H1 (cell line): Measurements from ENCODE around the gene CD53. TPM values are rescaled to one million over a fixed set of nuclear protein-coding genes. Genes with fewer than 3 reads are reported as not detected.

Experiments
- BRCA1 ChIP-seq: IDR thresholded peaks from 2 replicates; pipeline ENCODE4 v1.6.1; 2012; ENCODE audit warnings: low read depth, low read length, improper control_type of control experiment
- CHD2 ChIP-seq: IDR thresholded peaks from 2 replicates; pipeline ENCODE4 v1.6.1; 2012; ENCODE audit warnings: low read length, improper control_type of control experiment
- JUND ChIP-seq: IDR thresholded peaks from 2 replicates; pipeline ENCODE4 v1.6.1; 2011; ENCODE audit warnings: mild to moderate bottlenecking, improper control_type of control experiment, low read length
- POU5F1 ChIP-seq: IDR thresholded peaks from 2 replicates; pipeline ENCODE4 v1.6.1; 2011; ENCODE audit warnings: low read depth, mild to moderate bottlenecking, low read length, moderate library complexity
- SIX5 ChIP-seq: IDR thresholded peaks from 2 replicates; pipeline ENCODE4 v1.6.1; 2011; ENCODE audit warnings: mild to moderate bottlenecking, low read depth, low read length
- SP4 ChIP-seq: IDR thresholded peaks from 2 replicates; pipeline ENCODE4 v1.6.1; 2012; ENCODE audit warnings: low read length, inconsistent platforms
- TAF1 ChIP-seq: IDR thresholded peaks from 2 replicates; pipeline ENCODE4 v1.6.1; 2011; ENCODE audit warnings: mild to moderate bottlenecking, low read depth, low read length
- YY1 ChIP-seq: IDR thresholded peaks from 2 replicates; pipeline ENCODE4 v1.6.1; 2011; ENCODE audit warnings: low read depth, mild to moderate bottlenecking, low read length
- polyA plus RNA-seq, 7 experiments: library from polyadenylated mRNA; depleted of rRNA in 3 of 7; stranded (reverse) in 5 of 7; unstranded in 2 of 7; fragments of >200 nt in 5 of 7; fragments of 200-250 nt in 2 of 7; gene quantifications; 1 replicate in 5 of 7; 2 replicates in 1 of 7; 4 replicates in 1 of 7; pipeline versions ENCODE4 v1.2.1 to v1.2.3, GENCODE V29; 2011 to 2013; ENCODE audit warnings: missing spikeins in 2 of 7, mixed read lengths in 2 of 7
- total RNA-seq: library from RNA; stranded (reverse); fragmentation: NEBNext Ultra II Directional; extraction: Animal tissue kit (Norgen Biotek cat#: 25700); gene quantifications from 2 replicates; pipeline ENCODE4 v1.2.1, GENCODE V29; 2021
- TF ChIP-seq, protein P1 (sequence below): fragments of 300-600 bp; sonication (generic); IDR thresholded peaks from 2 replicates; pipeline ENCODE4 v1.7.1; 2012; ENCODE audit warnings: low read length, moderate library complexity, mild to moderate bottlenecking, inconsistent platforms; ENCODE audit not compliant: insufficient replicate concordance

Gene CD53
- total and polyA plus RNA-seq, 2 of the 8 experiments (the other 6 are each of a cell fraction or from before 2014, with no cell fraction given) = 0.56 to 1.0 TPM

DNA sequence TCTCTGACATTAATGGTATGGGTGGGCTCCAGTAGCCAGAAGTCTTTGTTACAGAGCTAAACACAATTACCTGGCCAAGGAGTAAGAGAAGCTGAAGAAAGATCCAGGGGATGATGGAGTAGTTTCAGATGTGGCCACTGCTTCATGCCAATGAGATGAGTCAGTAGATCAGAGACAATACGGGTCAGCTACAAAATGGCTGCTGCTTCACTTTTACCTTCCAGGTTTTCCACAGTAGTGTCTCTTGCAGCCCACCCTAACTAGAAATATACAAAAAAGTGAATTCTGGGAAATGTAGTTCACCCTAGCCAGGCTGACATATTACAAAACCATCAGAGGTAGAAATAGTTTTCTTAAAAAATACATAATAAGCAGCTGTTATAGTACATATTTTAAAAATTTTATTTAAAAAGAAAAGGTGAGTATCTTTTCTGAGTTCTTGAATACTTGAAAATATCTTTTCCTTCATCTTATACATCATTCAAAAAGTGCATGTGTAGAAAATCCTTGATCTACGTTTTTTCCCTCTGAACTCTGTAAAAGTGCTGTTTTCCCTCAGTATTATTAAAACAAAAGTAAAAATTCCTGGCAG lies 54.6 kb downstream of the CD53 start (continued):
- TF ChIP-seq, protein P1, sequence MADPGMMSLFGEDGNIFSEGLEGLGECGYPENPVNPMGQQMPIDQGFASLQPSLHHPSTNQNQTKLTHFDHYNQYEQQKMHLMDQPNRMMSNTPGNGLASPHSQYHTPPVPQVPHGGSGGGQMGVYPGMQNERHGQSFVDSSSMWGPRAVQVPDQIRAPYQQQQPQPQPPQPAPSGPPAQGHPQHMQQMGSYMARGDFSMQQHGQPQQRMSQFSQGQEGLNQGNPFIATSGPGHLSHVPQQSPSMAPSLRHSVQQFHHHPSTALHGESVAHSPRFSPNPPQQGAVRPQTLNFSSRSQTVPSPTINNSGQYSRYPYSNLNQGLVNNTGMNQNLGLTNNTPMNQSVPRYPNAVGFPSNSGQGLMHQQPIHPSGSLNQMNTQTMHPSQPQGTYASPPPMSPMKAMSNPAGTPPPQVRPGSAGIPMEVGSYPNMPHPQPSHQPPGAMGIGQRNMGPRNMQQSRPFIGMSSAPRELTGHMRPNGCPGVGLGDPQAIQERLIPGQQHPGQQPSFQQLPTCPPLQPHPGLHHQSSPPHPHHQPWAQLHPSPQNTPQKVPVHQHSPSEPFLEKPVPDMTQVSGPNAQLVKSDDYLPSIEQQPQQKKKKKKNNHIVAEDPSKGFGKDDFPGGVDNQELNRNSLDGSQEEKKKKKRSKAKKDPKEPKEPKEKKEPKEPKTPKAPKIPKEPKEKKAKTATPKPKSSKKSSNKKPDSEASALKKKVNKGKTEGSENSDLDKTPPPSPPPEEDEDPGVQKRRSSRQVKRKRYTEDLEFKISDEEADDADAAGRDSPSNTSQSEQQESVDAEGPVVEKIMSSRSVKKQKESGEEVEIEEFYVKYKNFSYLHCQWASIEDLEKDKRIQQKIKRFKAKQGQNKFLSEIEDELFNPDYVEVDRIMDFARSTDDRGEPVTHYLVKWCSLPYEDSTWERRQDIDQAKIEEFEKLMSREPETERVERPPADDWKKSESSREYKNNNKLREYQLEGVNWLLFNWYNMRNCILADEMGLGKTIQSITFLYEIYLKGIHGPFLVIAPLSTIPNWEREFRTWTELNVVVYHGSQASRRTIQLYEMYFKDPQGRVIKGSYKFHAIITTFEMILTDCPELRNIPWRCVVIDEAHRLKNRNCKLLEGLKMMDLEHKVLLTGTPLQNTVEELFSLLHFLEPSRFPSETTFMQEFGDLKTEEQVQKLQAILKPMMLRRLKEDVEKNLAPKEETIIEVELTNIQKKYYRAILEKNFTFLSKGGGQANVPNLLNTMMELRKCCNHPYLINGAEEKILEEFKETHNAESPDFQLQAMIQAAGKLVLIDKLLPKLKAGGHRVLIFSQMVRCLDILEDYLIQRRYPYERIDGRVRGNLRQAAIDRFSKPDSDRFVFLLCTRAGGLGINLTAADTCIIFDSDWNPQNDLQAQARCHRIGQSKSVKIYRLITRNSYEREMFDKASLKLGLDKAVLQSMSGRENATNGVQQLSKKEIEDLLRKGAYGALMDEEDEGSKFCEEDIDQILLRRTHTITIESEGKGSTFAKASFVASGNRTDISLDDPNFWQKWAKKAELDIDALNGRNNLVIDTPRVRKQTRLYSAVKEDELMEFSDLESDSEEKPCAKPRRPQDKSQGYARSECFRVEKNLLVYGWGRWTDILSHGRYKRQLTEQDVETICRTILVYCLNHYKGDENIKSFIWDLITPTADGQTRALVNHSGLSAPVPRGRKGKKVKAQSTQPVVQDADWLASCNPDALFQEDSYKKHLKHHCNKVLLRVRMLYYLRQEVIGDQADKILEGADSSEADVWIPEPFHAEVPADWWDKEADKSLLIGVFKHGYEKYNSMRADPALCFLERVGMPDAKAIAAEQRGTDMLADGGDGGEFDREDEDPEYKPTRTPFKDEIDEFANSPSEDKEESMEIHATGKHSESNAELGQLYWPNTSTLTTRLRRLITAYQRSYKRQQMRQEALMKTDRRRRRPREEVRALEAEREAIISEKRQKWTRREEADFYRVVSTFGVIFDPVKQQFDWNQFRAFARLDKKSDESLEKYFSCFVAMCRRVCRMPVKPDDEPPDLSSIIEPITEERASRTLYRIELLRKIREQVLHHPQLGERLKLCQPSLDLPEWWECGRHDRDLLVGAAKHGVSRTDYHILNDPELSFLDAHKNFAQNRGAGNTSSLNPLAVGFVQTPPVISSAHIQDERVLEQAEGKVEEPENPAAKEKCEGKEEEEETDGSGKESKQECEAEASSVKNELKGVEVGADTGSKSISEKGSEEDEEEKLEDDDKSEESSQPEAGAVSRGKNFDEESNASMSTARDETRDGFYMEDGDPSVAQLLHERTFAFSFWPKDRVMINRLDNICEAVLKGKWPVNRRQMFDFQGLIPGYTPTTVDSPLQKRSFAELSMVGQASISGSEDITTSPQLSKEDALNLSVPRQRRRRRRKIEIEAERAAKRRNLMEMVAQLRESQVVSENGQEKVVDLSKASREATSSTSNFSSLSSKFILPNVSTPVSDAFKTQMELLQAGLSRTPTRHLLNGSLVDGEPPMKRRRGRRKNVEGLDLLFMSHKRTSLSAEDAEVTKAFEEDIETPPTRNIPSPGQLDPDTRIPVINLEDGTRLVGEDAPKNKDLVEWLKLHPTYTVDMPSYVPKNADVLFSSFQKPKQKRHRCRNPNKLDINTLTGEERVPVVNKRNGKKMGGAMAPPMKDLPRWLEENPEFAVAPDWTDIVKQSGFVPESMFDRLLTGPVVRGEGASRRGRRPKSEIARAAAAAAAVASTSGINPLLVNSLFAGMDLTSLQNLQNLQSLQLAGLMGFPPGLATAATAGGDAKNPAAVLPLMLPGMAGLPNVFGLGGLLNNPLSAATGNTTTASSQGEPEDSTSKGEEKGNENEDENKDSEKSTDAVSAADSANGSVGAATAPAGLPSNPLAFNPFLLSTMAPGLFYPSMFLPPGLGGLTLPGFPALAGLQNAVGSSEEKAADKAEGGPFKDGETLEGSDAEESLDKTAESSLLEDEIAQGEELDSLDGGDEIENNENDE = no peak
- peak; percentile 88 for TF ChIP-seq YY1
- peak; percentile 33; the same call in 1 of the 2 replicates for TF ChIP-seq TAF1
- no peak for TF ChIP-seq POU5F1
- no peak for TF ChIP-seq SP4
- TF ChIP-seq JUND = peak; percentile 70; the same call in 1 of the 2 replicates
- no peak for TF ChIP-seq BRCA1
- peak; percentile 34; the same call in 1 of the 2 replicates for TF ChIP-seq SIX5
- no peak for TF ChIP-seq CHD2
